Ishikawa (cell line): ENCODE results near the gene CTNNA1.

ENCODE experiments used
- CEBPB ChIP-seq: IDR thresholded peaks from 2 replicates; pipeline ENCODE4 v1.6.1; 2012
- CREB1 ChIP-seq: IDR thresholded peaks from 2 replicates; pipeline ENCODE4 v1.6.1; 2012; ENCODE audit warnings: low read depth
- EGR1 ChIP-seq: IDR thresholded peaks from 2 replicates; pipeline ENCODE4 v1.6.1; 2012
- EP300 ChIP-seq: IDR thresholded peaks from 2 replicates; pipeline ENCODE4 v1.6.1; 2012; ENCODE audit warnings: borderline replicate concordance
- FOXM1 ChIP-seq: IDR thresholded peaks from 2 replicates; pipeline ENCODE4 v1.6.1; 2012; ENCODE audit warnings: low read depth, borderline replicate concordance
- NFIC ChIP-seq: IDR thresholded peaks from 2 replicates; pipeline ENCODE4 v1.6.1; 2012
- RAD21 ChIP-seq: IDR thresholded peaks from 2 replicates; pipeline ENCODE4 v1.6.1; 2012; ENCODE audit warnings: low read depth
- REST ChIP-seq: IDR thresholded peaks from 2 replicates; pipeline ENCODE4 v1.6.1; 2012; ENCODE audit warnings: low read depth, mild to moderate bottlenecking
- TAF1 ChIP-seq: IDR thresholded peaks from 2 replicates; pipeline ENCODE4 v1.6.1; 2012; ENCODE audit warnings: low read depth, mild to moderate bottlenecking
- TCF12 ChIP-seq: IDR thresholded peaks from 2 replicates; pipeline ENCODE4 v1.6.1; 2012; ENCODE audit warnings: low read depth
- TEAD4 ChIP-seq: IDR thresholded peaks from 2 replicates; pipeline ENCODE4 v1.6.1; 2012
- USF1 ChIP-seq: IDR thresholded peaks from 2 replicates; pipeline ENCODE4 v1.6.1; 2012
- YY1 ChIP-seq: IDR thresholded peaks from 2 replicates; pipeline ENCODE4 v1.6.1; 2012; ENCODE audit warnings: low read depth
- ZBTB7A ChIP-seq: IDR thresholded peaks from 2 replicates; pipeline ENCODE4 v1.6.1; 2012; ENCODE audit warnings: low read depth
- TF ChIP-seq, protein P1 (sequence below): IDR thresholded peaks from 2 replicates; pipeline ENCODE4 v1.6.1; 2012

Gene CTNNA1

GRCh38 chr5:138901716-138902115 is 148.5 kb downstream of the CTNNA1 start:
- TF ChIP-seq EGR1, result no peak
- no peak for TF ChIP-seq CREB1

DNA sequence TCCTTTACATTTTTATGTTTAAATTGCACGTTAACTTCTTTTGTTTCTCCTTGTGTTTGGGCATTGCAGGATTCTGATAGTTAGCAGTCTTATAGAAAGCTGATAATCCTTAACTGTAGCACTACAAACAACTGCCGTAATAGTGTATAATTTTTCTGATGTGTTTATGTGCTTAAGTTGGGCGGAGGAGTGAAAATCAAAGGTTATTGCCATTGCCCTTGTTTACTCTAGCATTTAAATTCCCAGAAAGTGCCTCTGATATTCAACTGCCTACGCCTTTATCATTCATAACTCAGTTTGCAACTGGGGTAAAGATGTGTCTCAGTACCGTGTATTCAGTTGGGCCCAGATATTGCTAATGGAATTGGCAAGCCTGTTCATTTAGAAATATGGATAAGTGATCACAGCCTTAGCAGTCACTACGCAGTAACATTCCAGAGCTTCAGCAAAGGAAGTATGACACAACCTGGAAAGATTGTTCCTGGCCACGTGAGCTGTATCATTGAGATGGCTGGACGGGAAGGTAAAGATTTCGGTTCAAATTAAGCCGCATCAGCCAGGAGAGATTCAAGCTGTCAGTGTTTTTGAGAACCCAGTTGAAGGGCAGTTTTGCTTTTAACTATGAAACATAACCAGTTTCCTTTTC is 150.0 kb downstream of the CTNNA1 start:
- TF ChIP-seq ZBTB7A, result no peak
- TF ChIP-seq, protein P1, sequence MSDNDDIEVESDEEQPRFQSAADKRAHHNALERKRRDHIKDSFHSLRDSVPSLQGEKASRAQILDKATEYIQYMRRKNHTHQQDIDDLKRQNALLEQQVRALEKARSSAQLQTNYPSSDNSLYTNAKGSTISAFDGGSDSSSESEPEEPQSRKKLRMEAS, result no peak
- no peak for TF ChIP-seq TAF1
- TF ChIP-seq USF1, result no peak
- no peak for TF ChIP-seq CEBPB
- TF ChIP-seq EGR1, result no peak
- TF ChIP-seq FOXM1, result no peak

DNA sequence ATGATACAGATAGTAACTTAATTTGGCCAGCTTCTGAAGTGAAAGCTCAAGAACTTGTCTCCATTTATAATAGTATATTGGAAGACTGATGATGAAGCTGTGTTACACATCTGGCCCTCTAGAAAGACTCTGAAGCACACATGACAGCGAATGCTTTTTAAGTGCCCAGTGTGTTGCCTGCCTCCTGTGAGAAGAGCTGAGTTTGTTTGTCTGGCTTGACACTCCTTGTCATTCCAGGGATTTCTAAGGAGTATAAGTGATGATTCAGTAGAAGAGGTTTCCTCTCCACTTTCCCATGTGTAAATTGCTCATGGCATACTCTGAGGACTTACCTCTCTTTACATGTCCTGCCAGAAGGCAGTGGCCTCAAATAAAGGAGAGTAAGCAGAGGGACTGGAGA is 152.3 kb downstream of the CTNNA1 start:
- TF ChIP-seq ZBTB7A (no peak), YY1 (no peak), TEAD4 (no peak), TAF1 (no peak), EGR1 (no peak), RAD21 (no peak), EP300 (no peak), REST (no peak), NFIC (no peak), USF1 (no peak), TCF12 (no peak), FOXM1 (no peak), CEBPB (no peak), CREB1 (no peak)
- TF ChIP-seq, protein P1, result no peak

DNA sequence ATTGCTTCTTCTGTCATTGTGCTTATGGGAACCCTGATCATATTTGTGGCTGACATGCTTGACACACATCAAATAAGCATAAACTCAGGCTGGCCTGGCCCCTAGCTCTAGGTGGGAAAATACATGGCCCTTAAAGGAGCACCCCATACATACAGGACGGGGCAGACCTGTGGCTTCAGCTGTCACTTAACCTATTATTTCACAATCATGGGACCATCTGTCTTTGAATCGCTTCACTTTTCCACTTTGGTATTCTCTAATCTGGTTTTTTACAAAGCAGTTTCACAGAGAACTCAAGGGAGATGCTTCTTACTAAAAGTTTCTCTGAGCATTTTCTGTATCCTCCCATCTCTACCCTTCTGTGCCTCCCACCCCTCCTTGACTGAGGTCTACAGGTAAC is 156.5 kb downstream of the CTNNA1 start:
- TF ChIP-seq EGR1, result no peak
- no peak for TF ChIP-seq TEAD4
- TF ChIP-seq CREB1, result no peak
- TF ChIP-seq TAF1, result no peak
- TF ChIP-seq USF1, result no peak
- no peak for TF ChIP-seq EP300
- no peak for TF ChIP-seq REST

GRCh38 chr5:138910546-138911185 is 157.4 kb downstream of the CTNNA1 start:
- TF ChIP-seq TEAD4 (no peak), TCF12 (no peak), YY1 (no peak), TAF1 (no peak), REST (no peak), RAD21 (no peak), CREB1 (no peak)
